GM23338 (cell line): ENCODE results near the gene TTLL5. TPM values are rescaled to one million over a fixed set of nuclear protein-coding genes. Genes with fewer than 3 reads are reported as not detected.

Experiments
- ATAC-seq: fragments of 200-7000 bp; cut with Tn5 transposase; 3 replicates; pipeline ENCODE4 v1.9.1; 2020
- DNase-seq: peaks from one replicate; pipeline ENCODE4 v3.0.0-alpha.2; 2015; ENCODE audit warnings: low spot score
- H2AFZ ChIP-seq: fragments of 200-600 bp; sonication (generic); 2 replicates; pipeline ENCODE4 v1.8.0; 2016; ENCODE audit warnings: antibody characterized with exemption, mild to moderate bottlenecking, moderate library complexity
- H3F3A ChIP-seq: fragments of 200-600 bp; sonication (generic); replicated peaks from 2 replicates; pipeline ENCODE4 v1.8.0; 2017; ENCODE audit warnings: antibody characterized with exemption, mixed run types, low read depth
- H3K27ac ChIP-seq: fragments of 200-600 bp; sonication (generic); 2 replicates; pipeline ENCODE4 v1.6.1; 2016; ENCODE audit warnings: low read depth
- H3K27me3 ChIP-seq: fragments of 200-600 bp; sonication (generic); 2 replicates; pipeline ENCODE4 v1.8.0; 2016; ENCODE audit warnings: mild to moderate bottlenecking, mixed run types, moderate library complexity; ENCODE audit not compliant: insufficient read depth
- H3K36me3 ChIP-seq: fragments of 200-600 bp; sonication (generic); 2 replicates; pipeline ENCODE4 v1.8.0; 2016; ENCODE audit warnings: mild to moderate bottlenecking; ENCODE audit not compliant: insufficient read depth
- H3K4me1 ChIP-seq: fragments of 200-600 bp; sonication (generic); 2 replicates; pipeline ENCODE4 v1.8.0; 2016; ENCODE audit warnings: mild to moderate bottlenecking, moderate library complexity; ENCODE audit not compliant: insufficient read depth
- H3K4me2 ChIP-seq: fragments of 200-600 bp; sonication (generic); 2 replicates; pipeline ENCODE4 v1.7.1; 2017; ENCODE audit warnings: mixed run types
- H3K4me3 ChIP-seq: fragments of 200-600 bp; sonication (generic); 2 replicates; pipeline ENCODE4 v1.6.1; 2016; ENCODE audit warnings: mixed run types
- H3K79me2 ChIP-seq: fragments of 200-600 bp; sonication (generic); replicated peaks from 2 replicates; pipeline ENCODE4 v1.8.0; 2017; ENCODE audit warnings: mild to moderate bottlenecking; ENCODE audit not compliant: insufficient read depth
- H3K9me2 ChIP-seq: fragments of 200-600 bp; sonication (generic); 2 replicates; pipeline ENCODE4 v1.8.0; 2017; ENCODE audit not compliant: insufficient read depth
- H4K20me1 ChIP-seq: fragments of 200-600 bp; sonication (generic); replicated peaks from 2 replicates; pipeline ENCODE4 v1.8.0; 2017; ENCODE audit warnings: mild to moderate bottlenecking; ENCODE audit not compliant: insufficient read depth
- H3K27ac Mint-ChIP-seq: 2 replicates; pipeline ENCODE4 v1.8.0; 2020; ENCODE audit warnings: inconsistent platforms, mild to moderate bottlenecking, moderate library complexity, mixed read lengths
- H3K27me3 Mint-ChIP-seq: 3 replicates; pipeline ENCODE4 v1.8.0; 2022; ENCODE audit warnings: low read depth, mild to moderate bottlenecking, moderate library complexity, mixed read lengths, inconsistent platforms; ENCODE audit not compliant: insufficient read depth, poor library complexity
- H3K36me3 Mint-ChIP-seq: 3 replicates; pipeline ENCODE4 v1.8.0; 2021; ENCODE audit warnings: low read depth, mild to moderate bottlenecking, inconsistent platforms, moderate library complexity, mixed read lengths
- H3K4me1 Mint-ChIP-seq: 3 replicates; pipeline ENCODE4 v1.8.0; 2020; ENCODE audit warnings: mild to moderate bottlenecking, inconsistent platforms, mixed read lengths
- H3K4me3 Mint-ChIP-seq: 3 replicates; pipeline ENCODE4 v1.8.0; 2021; ENCODE audit warnings: moderate library complexity, mild to moderate bottlenecking, inconsistent platforms, mixed read lengths
- H3K9me3 Mint-ChIP-seq: 3 replicates; pipeline ENCODE4 v1.8.0; 2020; ENCODE audit warnings: moderate library complexity, mild to moderate bottlenecking, inconsistent platforms, mixed read lengths
- CREB1 ChIP-seq: fragments of 250-450 bp; sonication (Bioruptor Pico); IDR thresholded peaks from 2 replicates; pipeline ENCODE4 v1.5.0; 2020; ENCODE audit warnings: low read depth, mild to moderate bottlenecking, moderate library complexity
- EZH2 ChIP-seq: fragments of 200-600 bp; sonication (generic); IDR thresholded peaks from one replicate; pipeline ENCODE4 v1.8.0; 2017; ENCODE audit warnings: antibody characterized with exemption, mild to moderate bottlenecking, low read depth; ENCODE audit not compliant: unreplicated experiment
- JUNB ChIP-seq: IDR thresholded peaks from one replicate; pipeline ENCODE4 v1.6.1; 2016; ENCODE audit warnings: antibody characterized with exemption; ENCODE audit not compliant: unreplicated experiment
- NANOG ChIP-seq: IDR thresholded peaks from 2 replicates; pipeline ENCODE4 v1.6.1; 2016; ENCODE audit warnings: antibody characterized with exemption, borderline replicate concordance
- POLR2AphosphoS5 ChIP-seq: IDR thresholded peaks from 2 replicates; pipeline ENCODE4 v1.6.1; 2016; ENCODE audit warnings: antibody characterized with exemption, low read depth
- ZNF114 ChIP-seq: fragments of 250-450 bp; sonication (Bioruptor Pico); IDR thresholded peaks from 2 replicates; pipeline ENCODE4 v1.5.0; 2020; ENCODE audit warnings: mild to moderate bottlenecking, moderate library complexity
- polyA plus RNA-seq: library from polyadenylated mRNA; unstranded; fragments of >200 nt; fragmentation: Nextera tagmentation; extraction: Ambion mirVana; gene quantifications from 2 replicates; pipeline ENCODE4 v1.2.1, GENCODE V29; 2016
- total RNA-seq: library from RNA; depleted of rRNA; stranded (reverse); fragments of >200 nt; shearing (Covaris generic); gene quantifications from 2 replicates; pipeline ENCODE4 v1.2.3, GENCODE V29; 2014
- TF ChIP-seq, protein P1 (sequence below): IDR thresholded peaks from one replicate; pipeline ENCODE4 v1.6.1; 2018; ENCODE audit warnings: antibody characterized with exemption; ENCODE audit not compliant: unreplicated experiment
- TF ChIP-seq, protein P2 (sequence below): IDR thresholded peaks from 2 replicates; pipeline ENCODE4 v1.6.1; 2016; ENCODE audit warnings: antibody characterized with exemption
- TF ChIP-seq, protein P3 (sequence below), 2 experiments: fragments of 200-600 bp in 1 of 2; sonication (generic) in 1 of 2; conservative IDR thresholded peaks; 2 replicates each; pipeline versions ENCODE4 v1.5.1 to v1.6.1; 2016 to 2017; ENCODE audit warnings: antibody characterized with exemption in 2 of 2, low read depth in 2 of 2, mild to moderate bottlenecking in 2 of 2, moderate library complexity in 1 of 2

TTLL5 gene
- total and polyA plus RNA-seq, 2 experiments from 2014 or later = 33.5 to 35.4 TPM

DNA sequence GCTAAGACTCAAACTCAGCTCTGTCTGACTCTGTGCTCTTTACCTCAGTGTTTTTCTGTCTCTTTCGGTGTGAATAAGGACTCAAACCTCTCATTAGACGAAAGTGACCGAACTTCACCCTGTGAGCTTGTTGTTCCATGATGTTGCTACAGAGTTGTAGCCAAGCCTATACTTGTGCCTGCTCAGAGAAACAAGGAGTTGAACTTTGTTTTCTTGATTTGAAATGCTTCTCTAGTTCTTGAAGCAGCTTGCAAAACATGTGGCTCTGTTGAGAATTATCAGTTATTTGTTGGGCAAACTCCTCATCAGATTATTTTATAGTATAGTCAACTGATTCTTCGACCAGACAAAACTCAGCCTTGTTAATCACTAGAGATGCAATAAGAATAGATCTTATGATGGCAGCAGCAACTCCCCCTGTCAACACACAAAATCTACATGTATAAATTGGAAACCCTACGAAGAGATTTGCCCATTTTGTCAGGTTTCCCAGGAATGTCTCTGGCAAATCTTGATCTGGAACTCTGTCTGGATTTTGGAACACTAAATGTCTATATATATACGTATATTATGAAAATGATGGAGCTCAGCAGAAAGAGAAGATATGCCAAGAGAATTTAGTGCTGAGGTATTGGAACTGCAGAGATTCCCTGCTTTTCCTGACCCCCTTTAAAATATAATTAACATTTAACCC is 146.8 kb downstream of the TTLL5 start:
- no peaks in the 10 kb centered on the region for H3K36me3 ChIP-seq
- H3K4me1 ChIP-seq = peaks cover 21% of the 10 kb centered on the region
- Mint-ChIP-seq H3K27ac (no peak overlapping the region), H3K4me1 (peaks cover 29% of the 10 kb centered on the region), H3K4me3 (no peak overlapping the region), H3K27me3 (no peaks in the 10 kb centered on the region), H3K9me3 (no peaks in the 10 kb centered on the region), H3K36me3 (no peaks in the 10 kb centered on the region)
- DNase-seq (no peak), ATAC-seq (no peak)
- H3K4me3 ChIP-seq = no peak overlapping the region
- no peak for TF ChIP-seq NANOG
- TF ChIP-seq, protein P1, sequence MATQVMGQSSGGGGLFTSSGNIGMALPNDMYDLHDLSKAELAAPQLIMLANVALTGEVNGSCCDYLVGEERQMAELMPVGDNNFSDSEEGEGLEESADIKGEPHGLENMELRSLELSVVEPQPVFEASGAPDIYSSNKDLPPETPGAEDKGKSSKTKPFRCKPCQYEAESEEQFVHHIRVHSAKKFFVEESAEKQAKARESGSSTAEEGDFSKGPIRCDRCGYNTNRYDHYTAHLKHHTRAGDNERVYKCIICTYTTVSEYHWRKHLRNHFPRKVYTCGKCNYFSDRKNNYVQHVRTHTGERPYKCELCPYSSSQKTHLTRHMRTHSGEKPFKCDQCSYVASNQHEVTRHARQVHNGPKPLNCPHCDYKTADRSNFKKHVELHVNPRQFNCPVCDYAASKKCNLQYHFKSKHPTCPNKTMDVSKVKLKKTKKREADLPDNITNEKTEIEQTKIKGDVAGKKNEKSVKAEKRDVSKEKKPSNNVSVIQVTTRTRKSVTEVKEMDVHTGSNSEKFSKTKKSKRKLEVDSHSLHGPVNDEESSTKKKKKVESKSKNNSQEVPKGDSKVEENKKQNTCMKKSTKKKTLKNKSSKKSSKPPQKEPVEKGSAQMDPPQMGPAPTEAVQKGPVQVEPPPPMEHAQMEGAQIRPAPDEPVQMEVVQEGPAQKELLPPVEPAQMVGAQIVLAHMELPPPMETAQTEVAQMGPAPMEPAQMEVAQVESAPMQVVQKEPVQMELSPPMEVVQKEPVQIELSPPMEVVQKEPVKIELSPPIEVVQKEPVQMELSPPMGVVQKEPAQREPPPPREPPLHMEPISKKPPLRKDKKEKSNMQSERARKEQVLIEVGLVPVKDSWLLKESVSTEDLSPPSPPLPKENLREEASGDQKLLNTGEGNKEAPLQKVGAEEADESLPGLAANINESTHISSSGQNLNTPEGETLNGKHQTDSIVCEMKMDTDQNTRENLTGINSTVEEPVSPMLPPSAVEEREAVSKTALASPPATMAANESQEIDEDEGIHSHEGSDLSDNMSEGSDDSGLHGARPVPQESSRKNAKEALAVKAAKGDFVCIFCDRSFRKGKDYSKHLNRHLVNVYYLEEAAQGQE = no peak
- TF ChIP-seq ZNF114 = no peak
- TF ChIP-seq, protein P2, sequence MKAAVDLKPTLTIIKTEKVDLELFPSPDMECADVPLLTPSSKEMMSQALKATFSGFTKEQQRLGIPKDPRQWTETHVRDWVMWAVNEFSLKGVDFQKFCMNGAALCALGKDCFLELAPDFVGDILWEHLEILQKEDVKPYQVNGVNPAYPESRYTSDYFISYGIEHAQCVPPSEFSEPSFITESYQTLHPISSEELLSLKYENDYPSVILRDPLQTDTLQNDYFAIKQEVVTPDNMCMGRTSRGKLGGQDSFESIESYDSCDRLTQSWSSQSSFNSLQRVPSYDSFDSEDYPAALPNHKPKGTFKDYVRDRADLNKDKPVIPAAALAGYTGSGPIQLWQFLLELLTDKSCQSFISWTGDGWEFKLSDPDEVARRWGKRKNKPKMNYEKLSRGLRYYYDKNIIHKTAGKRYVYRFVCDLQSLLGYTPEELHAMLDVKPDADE = no peak
- TF ChIP-seq POLR2AphosphoS5 = no peak
- TF ChIP-seq, protein P3, sequence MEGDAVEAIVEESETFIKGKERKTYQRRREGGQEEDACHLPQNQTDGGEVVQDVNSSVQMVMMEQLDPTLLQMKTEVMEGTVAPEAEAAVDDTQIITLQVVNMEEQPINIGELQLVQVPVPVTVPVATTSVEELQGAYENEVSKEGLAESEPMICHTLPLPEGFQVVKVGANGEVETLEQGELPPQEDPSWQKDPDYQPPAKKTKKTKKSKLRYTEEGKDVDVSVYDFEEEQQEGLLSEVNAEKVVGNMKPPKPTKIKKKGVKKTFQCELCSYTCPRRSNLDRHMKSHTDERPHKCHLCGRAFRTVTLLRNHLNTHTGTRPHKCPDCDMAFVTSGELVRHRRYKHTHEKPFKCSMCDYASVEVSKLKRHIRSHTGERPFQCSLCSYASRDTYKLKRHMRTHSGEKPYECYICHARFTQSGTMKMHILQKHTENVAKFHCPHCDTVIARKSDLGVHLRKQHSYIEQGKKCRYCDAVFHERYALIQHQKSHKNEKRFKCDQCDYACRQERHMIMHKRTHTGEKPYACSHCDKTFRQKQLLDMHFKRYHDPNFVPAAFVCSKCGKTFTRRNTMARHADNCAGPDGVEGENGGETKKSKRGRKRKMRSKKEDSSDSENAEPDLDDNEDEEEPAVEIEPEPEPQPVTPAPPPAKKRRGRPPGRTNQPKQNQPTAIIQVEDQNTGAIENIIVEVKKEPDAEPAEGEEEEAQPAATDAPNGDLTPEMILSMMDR (conservative IDR thresholded peaks at IDR 0.05; ENCODE audit: low read depth in 2 of 2) = no peak
- no peak for TF ChIP-seq JUNB
- no peak for TF ChIP-seq EZH2
- no peak for TF ChIP-seq CREB1 (CRISPR knock-in tag)
- no peaks in the 10 kb centered on the region for H4K20me1 ChIP-seq
- H3K27me3 ChIP-seq = no peaks in the 10 kb centered on the region
- H3F3A ChIP-seq = no peaks in the 10 kb centered on the region
- H3K9me2 ChIP-seq = no peaks in the 10 kb centered on the region
- no peak overlapping the region for H3K27ac ChIP-seq
- no peak overlapping the region for H2AFZ ChIP-seq
- no peaks in the 10 kb centered on the region for H3K79me2 ChIP-seq
- no peak overlapping the region for H3K4me2 ChIP-seq
